ENCODE results near the gene ITIH5.

The ITIH5 gene

DNA sequence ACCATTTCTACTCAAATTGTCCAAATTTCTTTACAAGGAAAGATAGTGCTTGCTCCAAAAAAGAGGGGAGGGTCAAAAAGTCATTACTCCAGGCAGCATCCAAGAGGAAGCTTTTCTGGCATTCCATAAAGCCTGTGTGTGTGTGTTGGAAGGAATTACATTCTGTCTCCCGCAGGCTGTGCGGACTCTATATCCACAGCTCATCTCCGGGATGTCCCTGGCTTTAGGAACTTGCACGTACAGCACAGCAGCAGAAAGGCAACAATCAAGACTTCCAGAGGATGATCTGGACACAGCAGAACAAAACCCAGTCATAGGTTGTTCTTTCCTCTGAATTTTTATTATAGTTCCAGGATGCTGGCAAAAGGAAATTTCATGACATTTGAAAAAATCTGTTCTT, 94.8 kb downstream of the ITIH5 start:
- DNase-seq (ENCODE audit: low read depth): no peak
- TF ChIP-seq, protein P1, sequence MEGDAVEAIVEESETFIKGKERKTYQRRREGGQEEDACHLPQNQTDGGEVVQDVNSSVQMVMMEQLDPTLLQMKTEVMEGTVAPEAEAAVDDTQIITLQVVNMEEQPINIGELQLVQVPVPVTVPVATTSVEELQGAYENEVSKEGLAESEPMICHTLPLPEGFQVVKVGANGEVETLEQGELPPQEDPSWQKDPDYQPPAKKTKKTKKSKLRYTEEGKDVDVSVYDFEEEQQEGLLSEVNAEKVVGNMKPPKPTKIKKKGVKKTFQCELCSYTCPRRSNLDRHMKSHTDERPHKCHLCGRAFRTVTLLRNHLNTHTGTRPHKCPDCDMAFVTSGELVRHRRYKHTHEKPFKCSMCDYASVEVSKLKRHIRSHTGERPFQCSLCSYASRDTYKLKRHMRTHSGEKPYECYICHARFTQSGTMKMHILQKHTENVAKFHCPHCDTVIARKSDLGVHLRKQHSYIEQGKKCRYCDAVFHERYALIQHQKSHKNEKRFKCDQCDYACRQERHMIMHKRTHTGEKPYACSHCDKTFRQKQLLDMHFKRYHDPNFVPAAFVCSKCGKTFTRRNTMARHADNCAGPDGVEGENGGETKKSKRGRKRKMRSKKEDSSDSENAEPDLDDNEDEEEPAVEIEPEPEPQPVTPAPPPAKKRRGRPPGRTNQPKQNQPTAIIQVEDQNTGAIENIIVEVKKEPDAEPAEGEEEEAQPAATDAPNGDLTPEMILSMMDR (conservative IDR thresholded peaks at IDR 0.05; ENCODE audit: low read depth, low read length): no peak
- no peak overlapping the region for H3K4me3 ChIP-seq (ENCODE audit: low read length)

DNA sequence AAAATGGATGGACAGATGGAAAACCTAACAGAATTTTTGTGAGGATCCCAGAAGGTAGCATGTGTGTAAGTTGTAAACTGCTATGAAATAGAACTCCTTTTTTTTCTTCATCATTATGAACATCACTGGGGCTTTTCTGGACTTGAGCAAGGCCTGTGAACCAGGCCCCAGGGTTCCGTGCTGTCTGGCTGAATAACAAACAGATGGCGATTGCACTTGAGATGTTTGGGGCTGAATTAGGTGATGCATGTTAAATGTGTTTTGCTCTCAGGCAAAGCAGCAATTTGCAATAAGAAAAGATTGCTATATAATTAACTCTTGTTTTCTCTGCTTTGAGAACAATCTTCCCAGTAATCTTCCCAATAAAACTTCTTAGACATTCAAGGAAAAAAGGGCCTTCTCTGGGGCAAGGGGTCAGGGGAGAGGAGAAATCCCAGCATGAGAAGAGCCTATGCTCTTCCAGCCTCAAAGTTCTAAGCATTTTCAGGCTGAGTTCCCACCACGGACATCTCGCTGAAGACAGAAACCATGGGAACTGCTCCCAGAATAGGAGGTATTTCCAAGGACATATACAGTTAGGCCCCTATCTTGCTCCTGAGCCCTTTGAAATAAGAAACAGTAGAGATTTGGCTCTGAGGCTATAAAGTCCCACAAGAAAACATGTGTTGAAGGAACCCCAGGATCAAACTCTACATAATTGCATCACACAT, 98.7 kb downstream of the ITIH5 start:
- TF ChIP-seq, protein P1 (conservative IDR thresholded peaks at IDR 0.05; ENCODE audit: low read depth, low read length): no peak
- DNase-seq (ENCODE audit: low read depth): no peak
- no peak overlapping the region for H3K4me3 ChIP-seq (ENCODE audit: low read length)

DNA sequence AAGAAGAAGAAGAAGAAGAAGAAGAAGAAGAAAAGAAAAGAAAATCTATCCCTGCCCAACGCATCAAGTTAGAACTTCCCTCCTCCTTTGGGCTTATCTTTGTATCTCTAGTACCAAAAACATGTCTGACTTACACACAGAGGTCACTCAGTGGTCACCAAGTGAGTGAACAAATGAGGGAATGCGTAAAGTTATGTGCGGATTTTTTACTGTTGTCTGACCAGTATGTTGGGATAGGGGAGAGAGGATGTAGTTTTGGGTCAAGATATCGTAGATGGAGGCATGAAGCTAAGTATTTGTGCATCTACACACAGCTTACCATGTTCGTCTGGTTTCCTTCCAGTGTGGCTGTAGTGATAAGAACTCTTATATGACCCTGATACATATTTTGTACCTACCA, 99.9 kb downstream of the ITIH5 start:
- TF ChIP-seq, protein P1 (conservative IDR thresholded peaks at IDR 0.05; ENCODE audit: low read depth, low read length): no peak
- DNase-seq (ENCODE audit: low read depth): no peak
- H3K4me3 ChIP-seq (ENCODE audit: low read length): no peak overlapping the region

DNA sequence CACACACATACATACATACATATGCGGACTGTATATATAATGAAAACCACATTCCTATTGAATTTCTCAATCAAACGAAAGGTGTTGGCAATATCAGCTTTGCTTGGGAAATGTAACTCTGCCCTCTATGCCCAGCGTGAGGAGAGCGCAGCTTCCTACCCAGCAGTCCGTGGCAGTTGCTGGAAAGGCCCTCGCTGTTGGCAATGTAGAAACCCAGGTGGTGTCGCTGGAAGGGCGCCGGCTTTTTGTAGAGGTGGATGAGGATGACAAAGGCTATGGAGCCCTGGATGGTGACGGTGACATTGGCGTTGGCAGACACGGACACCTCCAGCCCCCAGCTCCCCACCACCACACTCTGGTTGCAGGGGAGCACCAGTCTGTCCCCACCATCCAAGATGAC, 100.9 kb downstream of the ITIH5 start:
- no peak for DNase-seq (ENCODE audit: low read depth)
- H3K4me3 ChIP-seq (ENCODE audit: low read length): no peak overlapping the region
- TF ChIP-seq, protein P1 (conservative IDR thresholded peaks at IDR 0.05; ENCODE audit: low read depth, low read length): no peak

DNA sequence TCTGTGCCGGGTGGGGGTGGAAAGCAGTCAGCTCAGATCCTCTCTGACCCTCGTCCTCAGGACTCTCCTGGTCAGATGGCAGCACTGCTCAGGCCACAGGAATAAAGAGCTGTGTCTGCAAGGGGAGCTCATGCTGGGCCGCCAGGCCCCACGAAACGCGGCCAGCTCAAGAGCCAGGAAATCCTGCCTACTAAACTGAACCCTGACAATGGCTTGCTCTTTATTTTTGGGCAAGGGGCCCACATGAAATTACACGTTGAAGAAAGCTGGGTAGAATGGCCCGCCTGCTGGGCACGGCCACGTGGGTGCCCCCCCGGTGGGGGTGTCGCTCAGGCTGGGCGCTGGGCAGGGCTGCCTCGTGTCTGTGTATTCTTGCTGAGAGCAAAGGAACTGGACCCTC, 103.0 kb downstream of the ITIH5 start:
- TF ChIP-seq, protein P1 (conservative IDR thresholded peaks at IDR 0.05; ENCODE audit: low read depth, low read length): no peak
- H3K4me3 ChIP-seq (ENCODE audit: low read length): no peak overlapping the region
- DNase-seq (ENCODE audit: low read depth): no peak

DNA sequence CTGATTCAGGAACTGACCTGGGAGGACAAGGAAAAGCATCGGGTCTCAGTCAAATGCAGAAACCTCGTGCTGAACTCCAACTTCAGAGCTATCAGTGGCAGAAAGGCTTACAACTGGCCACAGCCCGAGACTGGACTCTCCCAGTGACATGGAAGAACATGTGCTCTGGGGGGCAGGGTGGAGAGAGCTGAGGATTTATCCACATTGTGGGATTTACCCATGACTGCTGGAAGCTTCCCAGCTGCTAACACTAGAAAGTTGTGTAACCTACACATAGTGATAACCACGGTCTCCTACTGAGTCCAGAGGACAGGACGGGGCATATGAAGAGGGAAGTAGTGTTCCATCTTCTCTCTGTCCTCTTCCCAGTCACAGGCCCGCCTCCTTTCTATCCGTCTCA, 103.4 kb downstream of the ITIH5 start:
- peak; percentile 28 for DNase-seq (ENCODE audit: low read depth)
- H3K4me3 ChIP-seq (ENCODE audit: low read length): no peak overlapping the region
- TF ChIP-seq, protein P1 (conservative IDR thresholded peaks at IDR 0.05; ENCODE audit: low read depth, low read length): no peak

DNA sequence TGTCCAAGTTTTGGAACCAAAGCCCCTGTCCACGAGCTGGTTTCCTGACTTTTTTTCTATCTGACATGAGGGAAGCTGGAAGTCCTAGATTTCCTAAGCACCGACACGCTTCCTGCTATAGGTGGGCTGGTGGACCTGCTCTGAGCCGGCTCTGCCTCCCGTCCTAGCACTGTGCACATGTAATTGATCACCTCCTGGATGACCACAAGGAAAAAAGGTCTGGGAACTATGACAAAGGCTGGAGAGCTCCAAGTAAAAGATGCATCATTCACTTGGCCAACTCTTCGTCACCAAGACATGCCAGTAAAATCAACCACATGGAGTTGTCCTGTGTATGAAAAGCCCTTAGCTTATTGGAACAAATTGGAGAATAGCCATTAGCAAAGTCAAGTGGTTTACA, 104.8 kb downstream of the ITIH5 start:
- TF ChIP-seq, protein P1 (conservative IDR thresholded peaks at IDR 0.05; ENCODE audit: low read depth, low read length): no peak
- H3K4me3 ChIP-seq (ENCODE audit: low read length): no peak overlapping the region
- no peak for DNase-seq (ENCODE audit: low read depth)
